Measurements from ENCODE around the gene AFF3.

The AFF3 gene, protein sequence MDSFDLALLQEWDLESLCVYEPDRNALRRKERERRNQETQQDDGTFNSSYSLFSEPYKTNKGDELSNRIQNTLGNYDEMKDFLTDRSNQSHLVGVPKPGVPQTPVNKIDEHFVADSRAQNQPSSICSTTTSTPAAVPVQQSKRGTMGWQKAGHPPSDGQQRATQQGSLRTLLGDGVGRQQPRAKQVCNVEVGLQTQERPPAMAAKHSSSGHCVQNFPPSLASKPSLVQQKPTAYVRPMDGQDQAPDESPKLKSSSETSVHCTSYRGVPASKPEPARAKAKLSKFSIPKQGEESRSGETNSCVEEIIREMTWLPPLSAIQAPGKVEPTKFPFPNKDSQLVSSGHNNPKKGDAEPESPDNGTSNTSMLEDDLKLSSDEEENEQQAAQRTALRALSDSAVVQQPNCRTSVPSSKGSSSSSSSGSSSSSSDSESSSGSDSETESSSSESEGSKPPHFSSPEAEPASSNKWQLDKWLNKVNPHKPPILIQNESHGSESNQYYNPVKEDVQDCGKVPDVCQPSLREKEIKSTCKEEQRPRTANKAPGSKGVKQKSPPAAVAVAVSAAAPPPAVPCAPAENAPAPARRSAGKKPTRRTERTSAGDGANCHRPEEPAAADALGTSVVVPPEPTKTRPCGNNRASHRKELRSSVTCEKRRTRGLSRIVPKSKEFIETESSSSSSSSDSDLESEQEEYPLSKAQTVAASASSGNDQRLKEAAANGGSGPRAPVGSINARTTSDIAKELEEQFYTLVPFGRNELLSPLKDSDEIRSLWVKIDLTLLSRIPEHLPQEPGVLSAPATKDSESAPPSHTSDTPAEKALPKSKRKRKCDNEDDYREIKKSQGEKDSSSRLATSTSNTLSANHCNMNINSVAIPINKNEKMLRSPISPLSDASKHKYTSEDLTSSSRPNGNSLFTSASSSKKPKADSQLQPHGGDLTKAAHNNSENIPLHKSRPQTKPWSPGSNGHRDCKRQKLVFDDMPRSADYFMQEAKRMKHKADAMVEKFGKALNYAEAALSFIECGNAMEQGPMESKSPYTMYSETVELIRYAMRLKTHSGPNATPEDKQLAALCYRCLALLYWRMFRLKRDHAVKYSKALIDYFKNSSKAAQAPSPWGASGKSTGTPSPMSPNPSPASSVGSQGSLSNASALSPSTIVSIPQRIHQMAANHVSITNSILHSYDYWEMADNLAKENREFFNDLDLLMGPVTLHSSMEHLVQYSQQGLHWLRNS (N-terminal part only)

DNA sequence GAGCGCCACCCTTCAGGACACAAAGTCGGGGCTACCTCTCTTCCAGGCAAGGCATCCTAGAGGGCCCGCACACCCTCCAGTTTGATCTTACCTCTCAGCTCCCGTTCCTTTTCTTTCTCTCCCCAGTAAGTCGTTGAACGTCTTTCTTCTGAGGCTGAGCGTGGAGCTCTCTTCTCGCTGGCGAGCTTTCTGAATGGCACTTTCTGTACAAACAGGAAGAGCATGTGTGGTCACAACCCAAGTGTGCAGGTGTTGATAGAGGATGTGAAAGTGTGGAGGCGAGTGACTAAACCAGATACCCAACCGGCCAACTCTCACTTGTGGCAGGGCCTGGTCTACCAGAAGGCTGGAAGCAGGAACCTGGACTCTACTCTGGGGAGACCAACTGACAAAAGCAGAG is at the start of gene AFF3:
TSS of gene AFF3 (minus strand) at position 198 of the 400 bp plus-strand sequence. CDS start 38,136 bp downstream, outside the sequence.
- no peak for DNase-seq (ENCODE audit: low read depth)
- H3K4me3 ChIP-seq (ENCODE audit: low read depth, low read length), result no peak within 1 kb of the TSS
- TF ChIP-seq, protein P1, sequence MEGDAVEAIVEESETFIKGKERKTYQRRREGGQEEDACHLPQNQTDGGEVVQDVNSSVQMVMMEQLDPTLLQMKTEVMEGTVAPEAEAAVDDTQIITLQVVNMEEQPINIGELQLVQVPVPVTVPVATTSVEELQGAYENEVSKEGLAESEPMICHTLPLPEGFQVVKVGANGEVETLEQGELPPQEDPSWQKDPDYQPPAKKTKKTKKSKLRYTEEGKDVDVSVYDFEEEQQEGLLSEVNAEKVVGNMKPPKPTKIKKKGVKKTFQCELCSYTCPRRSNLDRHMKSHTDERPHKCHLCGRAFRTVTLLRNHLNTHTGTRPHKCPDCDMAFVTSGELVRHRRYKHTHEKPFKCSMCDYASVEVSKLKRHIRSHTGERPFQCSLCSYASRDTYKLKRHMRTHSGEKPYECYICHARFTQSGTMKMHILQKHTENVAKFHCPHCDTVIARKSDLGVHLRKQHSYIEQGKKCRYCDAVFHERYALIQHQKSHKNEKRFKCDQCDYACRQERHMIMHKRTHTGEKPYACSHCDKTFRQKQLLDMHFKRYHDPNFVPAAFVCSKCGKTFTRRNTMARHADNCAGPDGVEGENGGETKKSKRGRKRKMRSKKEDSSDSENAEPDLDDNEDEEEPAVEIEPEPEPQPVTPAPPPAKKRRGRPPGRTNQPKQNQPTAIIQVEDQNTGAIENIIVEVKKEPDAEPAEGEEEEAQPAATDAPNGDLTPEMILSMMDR (conservative IDR thresholded peaks at IDR 0.05; ENCODE audit: low read depth, low read length), result no peak

DNA sequence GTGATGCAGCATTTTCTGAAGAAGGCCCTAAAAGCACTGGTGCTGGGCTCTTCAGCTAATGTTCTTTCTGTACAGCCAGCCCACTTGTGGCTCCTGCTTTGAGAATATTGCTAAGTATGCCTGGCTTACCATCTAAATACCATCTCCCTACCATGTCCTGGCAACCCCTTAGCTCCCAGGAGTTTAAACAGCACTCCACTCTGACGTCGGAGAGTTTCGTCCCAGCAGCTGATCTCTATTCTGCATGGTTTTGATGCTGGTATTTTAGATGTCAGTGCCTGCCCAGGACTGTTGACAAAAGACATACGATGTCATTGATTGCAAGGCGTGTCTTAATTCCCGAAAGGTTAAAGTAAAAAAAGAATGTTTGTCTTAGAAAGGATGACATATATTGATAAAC is 47.0 kb upstream of the AFF3 start:
- TF ChIP-seq, protein P1 (conservative IDR thresholded peaks at IDR 0.05; ENCODE audit: low read depth, low read length), result no peak
- no peak for DNase-seq (ENCODE audit: low read depth)
- no peak overlapping the region for H3K4me3 ChIP-seq (ENCODE audit: low read depth, low read length)

DNA sequence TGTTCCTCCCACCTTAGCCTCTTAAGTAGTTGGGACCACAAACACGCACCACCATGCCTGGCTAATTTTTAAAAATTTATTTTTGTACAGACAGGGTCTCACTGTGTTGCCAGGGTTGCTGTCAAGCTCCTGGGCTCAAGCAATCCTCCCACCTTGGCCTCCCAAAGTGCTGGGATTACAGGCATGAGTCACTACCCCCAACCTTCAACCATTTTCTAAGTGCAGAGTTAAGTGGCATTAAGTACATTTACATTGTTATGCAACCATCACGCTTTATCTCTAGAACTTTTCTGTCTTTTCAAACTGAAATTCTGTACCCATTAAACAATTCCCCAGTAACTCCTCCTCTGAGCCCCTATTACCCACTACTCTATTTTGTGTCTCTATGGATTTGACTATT is 45.9 kb upstream of the AFF3 start:
- no peak for DNase-seq (ENCODE audit: low read depth)
- TF ChIP-seq, protein P1 (conservative IDR thresholded peaks at IDR 0.05; ENCODE audit: low read depth, low read length), result no peak

DNA sequence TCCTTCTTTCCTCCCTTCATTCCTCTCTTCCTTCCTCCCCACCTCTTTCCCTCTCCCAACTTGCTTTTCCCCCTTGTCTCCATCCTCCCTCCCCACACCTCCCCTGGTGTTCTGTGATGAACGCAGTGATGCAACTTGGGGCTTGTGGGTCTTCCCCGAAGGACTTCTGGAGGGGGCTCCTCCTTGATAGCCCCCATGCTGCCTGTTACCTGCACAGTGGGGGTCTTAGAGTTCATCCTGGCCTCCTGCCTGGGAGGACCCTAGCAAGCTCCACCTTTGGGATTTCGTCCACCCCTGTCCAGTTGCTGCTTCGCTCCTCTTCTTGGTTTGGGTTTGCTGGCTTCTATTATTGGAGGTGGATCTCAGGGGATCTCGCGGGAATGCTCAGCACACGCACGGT is 43.7 kb upstream of the AFF3 start:
- TF ChIP-seq, protein P1 (conservative IDR thresholded peaks at IDR 0.05; ENCODE audit: low read depth, low read length), result no peak
- H3K4me3 ChIP-seq (ENCODE audit: low read depth, low read length), result no peak overlapping the region
- DNase-seq (ENCODE audit: low read depth), result no peak

More for the DNA sequence above, 45.9 kb upstream of the AFF3 start:
- H3K4me3 ChIP-seq (ENCODE audit: low read depth, low read length), result no peak overlapping the region

DNA sequence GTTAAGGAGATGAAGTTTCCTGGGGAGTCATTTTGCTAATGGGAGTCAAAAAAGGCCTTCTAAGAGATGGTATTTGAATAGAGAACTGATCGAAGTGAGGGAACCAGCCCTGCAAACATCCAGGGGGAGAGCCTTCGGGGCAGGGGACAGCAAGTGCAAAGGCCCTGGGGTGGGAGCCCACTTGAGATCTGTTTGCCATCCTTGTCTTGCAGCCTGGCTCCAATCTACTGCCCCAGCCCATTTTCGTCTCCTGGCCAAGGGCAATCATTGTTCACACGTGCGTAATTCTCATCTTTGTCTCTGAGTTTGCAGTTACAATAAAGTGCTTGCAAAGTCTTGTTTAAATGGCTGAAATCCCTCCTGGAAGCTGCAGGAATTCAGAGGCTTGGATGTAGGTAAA is 43.1 kb upstream of the AFF3 start:
- TF ChIP-seq, protein P1 (conservative IDR thresholded peaks at IDR 0.05; ENCODE audit: low read depth, low read length), result no peak
- no peak for DNase-seq (ENCODE audit: low read depth)
- H3K4me3 ChIP-seq (ENCODE audit: low read depth, low read length), result no peak overlapping the region

DNA sequence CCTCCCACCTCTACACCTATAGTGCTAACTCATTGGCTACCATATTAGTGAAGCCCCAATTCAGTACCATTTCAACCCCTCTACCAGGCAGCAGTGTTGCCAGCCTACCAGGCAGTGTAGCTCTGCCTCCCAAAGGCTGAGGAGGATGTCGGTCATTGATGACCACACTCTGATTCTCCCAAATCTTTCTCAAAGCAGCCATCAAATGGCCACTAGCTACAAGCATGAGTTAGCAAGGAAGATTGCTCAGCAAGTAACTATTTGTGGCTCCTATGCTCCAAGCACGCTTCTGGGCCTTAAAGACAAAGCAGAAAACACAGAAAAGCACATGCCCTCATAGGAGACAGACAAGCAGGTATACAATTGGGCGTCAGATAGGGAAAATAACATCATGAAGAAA is 42.7 kb upstream of the AFF3 start:
- DNase-seq (ENCODE audit: low read depth), result no peak
- TF ChIP-seq, protein P1 (conservative IDR thresholded peaks at IDR 0.05; ENCODE audit: low read depth, low read length), result no peak
- H3K4me3 ChIP-seq (ENCODE audit: low read depth, low read length), result no peak overlapping the region

Measured in choroid plexus epithelial cell (primary cell).